NCI-H526 treated with DMSO at 0.1 percent for 48 hours (cell line): ENCODE data around the gene LRRC75A.
A peak's percentile ranks its signal among the peaks of the same experiment; 100 is the strongest.
"Not testable (repeated sequence)": the region's sequence is repeated elsewhere in the genome, so short reads cannot be mapped to it uniquely, and the experiment has no call there.

ENCODE experiments used
- DNase-seq: peaks from one replicate; lab custom pipeline; 2025; lab: John Stamatoyannopoulos, UW

LRRC75A gene

DNA sequence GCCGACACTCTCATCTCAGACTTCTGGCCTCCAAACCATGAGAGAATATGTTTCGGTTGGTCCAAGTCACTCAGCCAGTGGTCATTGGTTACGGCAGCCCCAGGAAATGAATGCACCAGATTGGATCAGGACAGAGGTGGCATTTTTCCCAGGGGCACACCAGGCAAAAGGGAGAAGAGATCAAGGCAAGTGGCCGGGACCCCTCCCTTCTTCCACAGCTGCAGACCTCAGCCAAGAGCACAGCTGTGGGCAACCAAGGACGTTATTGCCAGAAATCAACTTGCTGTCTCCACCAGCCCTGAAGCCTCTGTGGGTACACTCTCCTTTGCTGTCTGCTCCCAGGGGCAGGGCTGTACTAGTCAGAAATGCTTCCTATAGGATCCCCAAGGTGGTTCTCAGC is 20.7 kb downstream of the LRRC75A start:
- DNase-seq: no peak

- no peak for DNase-seq
Observed at GRCh38 chr17:16470265-16470664, 21.7 kb downstream of the LRRC75A start.

- DNase-seq: no peak
Observed at GRCh38 chr17:16468428-16468992, 23.5 kb downstream of the LRRC75A start.

DNA sequence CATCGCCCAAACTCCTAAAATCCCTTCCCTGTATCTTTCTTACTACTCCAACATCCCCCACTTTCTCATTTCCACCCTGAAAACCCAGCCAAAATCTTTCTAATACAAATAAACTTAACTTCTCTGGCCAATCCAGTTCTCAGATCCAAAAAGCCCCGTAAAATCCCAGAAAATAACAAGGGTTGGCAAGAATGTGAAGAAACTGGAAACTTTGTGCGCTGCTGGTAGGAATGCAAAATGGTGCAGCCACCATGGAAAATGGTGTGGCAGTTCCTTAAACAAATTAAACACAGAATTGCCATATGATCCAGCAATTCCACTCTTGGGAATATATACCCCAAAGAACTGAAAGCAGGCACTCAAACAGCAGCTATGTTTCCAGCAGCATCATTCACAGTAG is 24.1 kb downstream of the LRRC75A start:
- no peak for DNase-seq

DNA sequence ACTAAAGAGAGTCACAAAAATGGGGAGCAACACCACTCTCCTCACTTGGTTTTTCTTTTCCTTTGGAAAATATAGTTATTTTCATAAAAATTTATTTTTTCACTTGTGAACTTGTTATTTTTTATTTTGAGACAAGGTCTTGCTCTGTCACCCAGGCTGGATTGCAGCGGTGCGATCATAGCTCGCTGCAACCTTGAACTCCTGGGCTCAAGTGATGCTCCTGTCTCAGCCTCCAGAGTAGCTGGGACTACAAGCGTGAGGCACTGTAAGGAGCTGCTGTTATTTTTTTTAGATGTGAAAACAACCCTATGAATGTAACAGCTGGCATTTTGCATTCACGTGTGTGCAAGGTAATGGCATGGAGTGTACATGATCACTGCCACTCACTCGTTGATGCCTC is 24.9 kb downstream of the LRRC75A start:
- DNase-seq: no peak

DNA sequence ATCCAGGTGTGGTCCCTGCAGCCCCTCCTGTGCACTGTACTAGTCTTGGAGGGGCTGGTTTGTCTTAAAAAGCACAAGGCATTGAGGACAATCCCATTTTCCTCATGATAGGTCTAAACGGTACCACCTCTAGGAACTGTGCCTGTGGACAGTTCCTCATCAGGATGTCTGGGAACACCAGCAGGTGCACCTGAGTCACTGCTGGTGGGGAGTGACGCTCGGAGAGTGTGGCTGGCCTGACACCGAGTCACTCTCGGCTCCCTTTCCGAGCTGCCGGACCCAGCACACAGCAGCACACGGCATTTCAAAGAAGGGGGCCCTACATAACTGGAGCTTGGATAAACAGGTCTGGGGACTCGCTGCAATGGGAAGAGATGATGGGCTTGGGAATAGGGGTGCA is 25.6 kb downstream of the LRRC75A start:
- no peak for DNase-seq

- DNase-seq: no peak
Observed at GRCh38 chr17:16465861-16466338, 26.1 kb downstream of the LRRC75A start.

GRCh38 chr17:16465052-16465312 is 27.0 kb downstream of the LRRC75A start:
- DNase-seq: no peak

- DNase-seq: no peak
Observed at GRCh38 chr17:16464303-16465051, 27.5 kb downstream of the LRRC75A start.

GRCh38 chr17:16463358-16464302 is 28.4 kb downstream of the LRRC75A start:
- DNase-seq: peak; percentile 45

DNA sequence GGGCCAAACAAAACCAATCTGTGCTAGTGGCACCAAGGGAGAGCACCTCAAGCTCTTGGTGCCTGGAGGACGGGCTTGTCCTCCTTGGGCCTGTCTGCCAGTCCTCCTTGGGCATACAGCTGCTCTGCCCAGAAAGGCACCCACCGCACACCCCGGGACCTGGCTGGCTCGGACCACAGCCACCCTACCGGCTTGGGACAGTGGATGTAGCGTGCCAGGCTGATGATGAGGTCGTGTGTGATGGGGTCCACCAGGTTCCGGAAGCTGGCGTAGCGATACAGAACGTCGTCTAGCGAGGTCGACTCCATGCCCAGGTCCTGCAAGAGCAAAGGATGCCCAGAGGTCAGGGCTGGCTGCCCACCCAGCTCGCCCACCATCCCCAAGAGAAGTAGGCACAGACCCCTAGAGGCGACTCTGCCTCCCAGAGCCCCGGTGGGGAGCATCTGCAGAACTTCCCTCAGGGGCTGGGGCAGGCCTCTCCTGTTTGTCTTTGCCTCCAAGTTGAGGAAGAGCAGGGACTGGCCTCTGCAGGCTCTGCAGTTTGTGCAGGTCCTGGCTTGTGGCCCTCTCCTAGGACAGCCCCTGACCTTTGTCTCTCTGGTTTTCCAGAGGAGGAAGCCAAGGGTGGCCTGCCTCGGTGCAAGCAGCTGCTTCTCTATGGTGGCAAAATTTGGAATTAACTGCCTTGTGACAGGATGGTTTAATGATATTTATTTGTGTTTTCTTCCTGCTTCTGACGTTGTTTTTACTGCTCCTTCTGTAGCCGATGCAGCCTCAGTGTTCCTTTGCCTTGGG is 29.7 kb downstream of the LRRC75A start:
- no peak for DNase-seq

GRCh38 chr17:16461606-16461866 is 30.5 kb downstream of the LRRC75A start:
- DNase-seq: no peak

DNA sequence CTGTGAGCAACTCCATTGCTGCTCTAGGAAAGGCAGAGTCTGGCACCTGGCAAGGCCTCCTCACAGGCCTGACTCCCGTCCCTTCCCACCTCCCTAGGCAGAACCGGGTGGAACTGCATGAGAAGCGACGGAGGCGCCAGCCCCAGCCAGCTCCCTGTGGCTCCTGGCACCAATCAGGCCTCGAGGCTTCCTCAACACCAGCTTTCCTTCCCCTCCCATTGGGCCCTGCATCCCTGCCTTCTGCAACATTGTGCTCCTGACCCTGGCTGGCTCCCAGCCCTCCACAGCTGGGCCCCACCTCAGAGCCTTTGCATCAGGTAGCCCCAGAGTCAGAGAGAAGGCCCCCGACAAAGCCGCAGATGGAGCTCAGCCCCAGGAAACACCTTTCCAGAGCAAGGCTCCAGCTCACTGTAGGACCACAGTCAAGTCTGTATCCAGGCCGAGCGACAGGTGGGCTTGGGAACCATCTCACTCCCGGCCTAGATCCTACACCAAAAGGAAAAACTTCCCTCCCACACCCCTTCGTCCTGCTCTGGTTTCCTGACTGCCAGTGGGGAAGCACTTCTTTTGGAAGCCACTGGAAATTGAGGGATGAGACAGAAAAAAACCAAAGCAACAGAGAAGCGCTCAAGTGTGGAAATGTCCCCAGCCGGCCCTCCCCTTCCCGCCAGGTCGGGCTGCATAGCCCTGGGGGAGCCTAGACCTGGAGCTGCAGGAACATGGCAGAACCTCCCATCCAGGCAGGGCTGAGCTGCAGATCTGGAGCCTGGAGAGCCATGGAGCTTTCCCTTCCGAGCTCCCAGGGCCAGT is 31.0 kb downstream of the LRRC75A start:
- no peak for DNase-seq

GRCh38 chr17:16459855-16460550 is 32.0 kb downstream of the LRRC75A start:
- no peak for DNase-seq

- DNase-seq: no peak
Observed at GRCh38 chr17:16459271-16459670, 32.7 kb downstream of the LRRC75A start.

GRCh38 chr17:16456742-16457316 is 35.2 kb downstream of the LRRC75A start:
- no peak for DNase-seq

DNA sequence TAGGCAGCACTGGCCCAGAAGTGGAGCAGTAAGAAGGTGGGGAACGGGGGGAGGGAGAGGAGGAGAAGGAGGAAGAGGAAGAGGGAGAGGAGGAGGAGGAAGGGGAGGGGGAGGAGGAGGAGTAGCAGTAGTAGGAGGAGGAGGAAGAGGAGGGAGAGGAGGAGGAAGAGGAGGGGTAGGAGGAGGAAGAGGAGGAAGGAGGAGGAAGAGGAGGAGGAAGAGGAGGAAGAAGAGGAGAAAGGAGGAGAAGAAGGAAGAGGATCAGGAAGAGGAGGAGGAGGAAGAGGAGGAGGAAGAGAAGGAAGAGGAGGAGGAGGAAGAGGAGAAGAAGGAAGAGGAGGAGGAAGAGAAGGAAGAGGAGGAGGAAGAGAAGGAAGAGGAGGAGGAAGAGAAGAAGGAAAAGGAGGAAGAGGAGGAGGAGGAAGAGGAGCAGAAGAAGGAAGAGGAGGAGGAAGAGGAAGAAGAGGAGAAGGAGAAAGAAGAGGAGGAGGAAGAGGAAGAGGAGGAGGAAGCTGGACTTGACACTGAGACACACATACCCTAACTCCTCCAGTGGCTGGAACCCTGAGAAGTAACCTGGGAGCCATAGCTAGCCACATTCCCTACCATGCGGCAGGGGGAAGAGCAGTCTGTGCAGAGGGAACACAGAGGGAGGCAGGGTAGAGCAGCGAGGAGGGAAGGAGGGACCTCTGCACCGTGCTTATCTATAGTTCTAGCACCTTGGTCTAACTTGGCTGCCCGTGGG is 35.8 kb downstream of the LRRC75A start:
- DNase-seq: no peak

- no peak for DNase-seq
Observed at GRCh38 chr17:16453493-16453851, 38.5 kb downstream of the LRRC75A start.

- DNase-seq: not testable (repeated sequence)
Observed at GRCh38 chr17:16452268-16452667, 39.7 kb downstream of the LRRC75A start.

- DNase-seq: no peak
Observed at GRCh38 chr17:16450028-16450427, 42.0 kb downstream of the LRRC75A start.
